Activated CD4-positive, alpha-beta memory T cell treated with anti-CD3 and anti-CD28 coated beads for 36 hours (primary cell): ENCODE measurements around the gene OLFML3. TPM values are rescaled to one million over a fixed set of nuclear protein-coding genes. Genes with fewer than 3 reads are reported as not detected.
"Not testable (repeated sequence)": the region's sequence is repeated elsewhere in the genome, so short reads cannot be mapped to it uniquely, and the experiment has no call there.

Experiments
- CTCF ChIA-PET: fragments of 350-600 bp; sonication (Branson Sonifier 250); formaldehyde crosslinking; loops from one replicate; lab custom pipeline; 2021; ENCODE audit warnings: antibody characterized with exemption, inconsistent platforms; lab: Charles Lee
- POLR2A ChIA-PET: fragments of 350-600 bp; sonication (Branson Sonifier 250); formaldehyde crosslinking; loops from one replicate; lab custom pipeline; 2021; ENCODE audit warnings: antibody characterized with exemption; lab: Charles Lee
- DNase-seq: peaks from one replicate; pipeline ENCODE4 v3.0.0-alpha.2; 2020
- H3K27ac Mint-ChIP-seq: one replicate; pipeline ENCODE4 v1.8.0; 2021; ENCODE audit warnings: mixed read lengths
- H3K27me3 Mint-ChIP-seq: one replicate; pipeline ENCODE4 v1.8.0; 2021; ENCODE audit warnings: mixed read lengths
- H3K36me3 Mint-ChIP-seq: one replicate; pipeline ENCODE4 v1.8.0; 2021; ENCODE audit warnings: mixed read lengths
- H3K4me1 Mint-ChIP-seq: one replicate; pipeline ENCODE4 v1.8.0; 2021; ENCODE audit warnings: low read depth, mixed read lengths
- H3K4me3 Mint-ChIP-seq: one replicate; pipeline ENCODE4 v1.8.0; 2021; ENCODE audit warnings: mild to moderate bottlenecking, mixed read lengths
- H3K9me3 Mint-ChIP-seq: one replicate; pipeline ENCODE4 v1.8.0; 2021; ENCODE audit warnings: mixed read lengths
- intact Hi-C: fragments of 100-400 bp; cut with micrococcal nuclease; formaldehyde crosslinking; loops from one replicate; pipeline ENCODE4 v1.15.1; 2023
- total RNA-seq, 2 experiments: library from RNA; stranded (reverse); gene quantifications; one replicate each; pipeline ENCODE4 v1.2.3, GENCODE V29; 2021

Gene OLFML3
- total RNA-seq, 2 experiments from 2014 or later, result 0.21 TPM; not detected in 1

GRCh38 chr1:113948151-113948550 lies 31.1 kb upstream of the OLFML3 start:
- H3K4me1 Mint-ChIP-seq, result peaks cover 63% of the 10 kb centered on the region
- POLR2A ChIA-PET, result interaction anchor here (1.7 to 4.5 kb wide), 2 partner anchors 19 to 32 kb away, joined by 3 to 36 read pairs; partner anchors contain the start of gene HIPK1
- DNase-seq, H3K27me3 Mint-ChIP-seq, H3K4me3 Mint-ChIP-seq, H3K9me3 Mint-ChIP-seq, intact Hi-C loops: not testable (repeated sequence)
- H3K36me3 Mint-ChIP-seq, result peaks cover 20% of the 10 kb centered on the region
- peak overlapping the region; percentile 74 for H3K27ac Mint-ChIP-seq
- CTCF ChIA-PET, result interaction anchor here (0.6 to 7.8 kb wide), 7 partner anchors 8 to 334 kb away, joined by 3 to 42 read pairs (median 3); partner anchors contain the start of gene HIPK1

GRCh38 chr1:113949007-113949406 lies 30.3 kb upstream of the OLFML3 start:
- intact Hi-C loops, result no loop called here
- ChIA-PET POLR2A (interaction anchor here (0.5 to 4.5 kb wide), 2 partner anchors 19 to 131 kb away, joined by 3 to 36 read pairs; partner anchors contain the start of gene HIPK1), CTCF (interaction anchor here (0.9 to 7.8 kb wide), 3 partner anchors 8 to 113 kb away, joined by 3 to 42 read pairs (median 14); partner anchors contain the start of gene HIPK1)
- DNase-seq, result no peak
- peak overlapping the region; percentile 8 for H3K27ac Mint-ChIP-seq
- peaks cover 62% of the 10 kb centered on the region for H3K4me1 Mint-ChIP-seq
- no peak overlapping the region for H3K4me3 Mint-ChIP-seq
- H3K36me3 Mint-ChIP-seq, result peaks cover 18% of the 10 kb centered on the region
- H3K9me3 Mint-ChIP-seq, result no peaks in the 10 kb centered on the region
- H3K27me3 Mint-ChIP-seq, result no peaks in the 10 kb centered on the region

- Mint-ChIP-seq H3K9me3 (no peaks in the 10 kb centered on the region), H3K4me3 (no peak overlapping the region), H3K36me3 (peaks cover 22% of the 10 kb centered on the region), H3K27ac (no peak overlapping the region), H3K4me1 (peaks cover 64% of the 10 kb centered on the region), H3K27me3 (no peaks in the 10 kb centered on the region)
- POLR2A ChIA-PET, result interaction anchor here (1.7 kb wide), 1 partner anchor 20 kb away, joined by 6 read pairs; no protein-coding TSS in a partner anchor
- CTCF ChIA-PET, result interaction anchor here (0.9 to 7.8 kb wide), 2 partner anchors 21 to 47 kb away, joined by 3 to 42 read pairs; partner anchors contain the start of gene HIPK1
- no peak for DNase-seq
- intact Hi-C loops, result no loop called here
These were observed 28.4 kb upstream of the OLFML3 start for GRCh38 chr1:113950908-113951307.

GRCh38 chr1:113951719-113952118 lies 27.6 kb upstream of the OLFML3 start:
- peaks cover 27% of the 10 kb centered on the region for H3K36me3 Mint-ChIP-seq
- H3K9me3 Mint-ChIP-seq, result no peaks in the 10 kb centered on the region
- no peak for DNase-seq
- peaks cover 58% of the 10 kb centered on the region for H3K4me1 Mint-ChIP-seq
- ChIA-PET CTCF (interaction anchor here (0.5 to 1.0 kb wide), 5 partner anchors 9 to 402 kb away, joined by 3 to 4 read pairs (median 3); no protein-coding TSS in a partner anchor), POLR2A (interaction anchor here (0.6 to 1.7 kb wide), 4 partner anchors 19 to 75 kb away, joined by 3 to 6 read pairs (median 3); partner anchors contain the start of gene OLFML3)
- intact Hi-C loops, result no loop called here
- no peak overlapping the region for H3K27ac Mint-ChIP-seq
- H3K4me3 Mint-ChIP-seq, result no peak overlapping the region
- no peaks in the 10 kb centered on the region for H3K27me3 Mint-ChIP-seq

GRCh38 chr1:113957984-113958383 lies 21.3 kb upstream of the OLFML3 start:
- DNase-seq, result no peak
- intact Hi-C loops, result no loop called here
- Mint-ChIP-seq H3K9me3 (no peaks in the 10 kb centered on the region), H3K4me3 (no peak overlapping the region), H3K36me3 (peaks cover 61% of the 10 kb centered on the region), H3K4me1 (peaks cover 21% of the 10 kb centered on the region), H3K27ac (no peak overlapping the region), H3K27me3 (no peaks in the 10 kb centered on the region)
- CTCF ChIA-PET, result interaction anchor here (1.0 kb wide), 1 partner anchor 21 kb away, joined by 3 read pairs; no protein-coding TSS in a partner anchor
- POLR2A ChIA-PET, result interaction anchor here (0.7 kb wide), 1 partner anchor 12 kb away, joined by 3 read pairs; no protein-coding TSS in a partner anchor

- CTCF ChIA-PET, result interaction anchor here (1.0 kb wide), 1 partner anchor 20 kb away, joined by 3 read pairs; no protein-coding TSS in a partner anchor
These were observed 20.6 kb upstream of the OLFML3 start for GRCh38 chr1:113958691-113959090.

GRCh38 chr1:113963281-113963906 lies 15.9 kb upstream of the OLFML3 start:
- DNase-seq, result no peak

More at GRCh38 chr1:113958691-113959090, 20.6 kb upstream of the OLFML3 start:
- Mint-ChIP-seq H3K27ac (no peak overlapping the region), H3K4me3 (no peak overlapping the region), H3K36me3 (peaks cover 66% of the 10 kb centered on the region), H3K9me3 (no peaks in the 10 kb centered on the region), H3K27me3 (no peaks in the 10 kb centered on the region), H3K4me1 (peaks cover 20% of the 10 kb centered on the region)
- intact Hi-C loops, result no loop called here
- DNase-seq, result no peak
- POLR2A ChIA-PET, result no interaction called here

GRCh38 chr1:113965703-113966412 lies 13.4 kb upstream of the OLFML3 start:
- POLR2A ChIA-PET, result no interaction called here
- no peak for DNase-seq
- Mint-ChIP-seq H3K27me3 (no peaks in the 10 kb centered on the region), H3K4me3 (no peak overlapping the region), H3K27ac (no peak overlapping the region), H3K9me3 (no peaks in the 10 kb centered on the region), H3K4me1 (peaks cover 1% of the 10 kb centered on the region), H3K36me3 (peaks cover 70% of the 10 kb centered on the region)
- intact Hi-C loops, result no loop called here
- CTCF ChIA-PET, result no interaction called here

More at GRCh38 chr1:113963281-113963906, 15.9 kb upstream of the OLFML3 start:
- ChIA-PET POLR2A (interaction anchor here (1.3 kb wide), 1 partner anchor 33 kb away, joined by 5 read pairs; no protein-coding TSS in a partner anchor), CTCF (interaction anchor here (0.6 to 2.9 kb wide), 6 partner anchors 11 to 127 kb away, joined by 3 to 14 read pairs (median 4); partner anchors contain the start of genes HIPK1 and OLFML3)
- Mint-ChIP-seq H3K36me3 (peaks cover 66% of the 10 kb centered on the region), H3K4me1 (no peaks in the 10 kb centered on the region), H3K4me3 (no peak overlapping the region), H3K9me3 (no peaks in the 10 kb centered on the region), H3K27ac (no peak overlapping the region), H3K27me3 (no peaks in the 10 kb centered on the region)
- intact Hi-C loops, result no loop called here

GRCh38 chr1:113972954-113973353 lies 6.3 kb upstream of the OLFML3 start:
- Mint-ChIP-seq H3K36me3 (peaks cover 56% of the 10 kb centered on the region), H3K9me3 (no peaks in the 10 kb centered on the region), H3K4me3 (no peak overlapping the region), H3K27ac (no peak overlapping the region), H3K4me1 (peaks cover 25% of the 10 kb centered on the region), H3K27me3 (no peaks in the 10 kb centered on the region)
- CTCF ChIA-PET, result no interaction called here
- intact Hi-C loops, result no loop called here
- POLR2A ChIA-PET, result no interaction called here
- DNase-seq, result no peak

- no peaks in the 10 kb centered on the region for H3K27me3 Mint-ChIP-seq
- CTCF ChIA-PET, result interaction anchor here (0.9 to 7.2 kb wide), 5 partner anchors 18 to 371 kb away, joined by 3 to 92 read pairs (median 3); no protein-coding TSS in a partner anchor
- H3K36me3 Mint-ChIP-seq, result peaks cover 36% of the 10 kb centered on the region
- intact Hi-C loops, result loop anchor here (5.0 kb wide), 3 partner anchors 43 to 367 kb away; no protein-coding TSS in a partner anchor
- DNase-seq, result peak; percentile 29
- no peak overlapping the region for H3K4me3 Mint-ChIP-seq
- peak overlapping the region; percentile 12 for H3K27ac Mint-ChIP-seq
- H3K9me3 Mint-ChIP-seq, result no peaks in the 10 kb centered on the region
- POLR2A ChIA-PET, result interaction anchor here (0.9 kb wide), 1 partner anchor 47 kb away, joined by 3 read pairs; the partner anchor contains the start of gene HIPK1
- H3K4me1 Mint-ChIP-seq, result peaks cover 33% of the 10 kb centered on the region
These were observed 3.9 kb upstream of the OLFML3 start for GRCh38 chr1:113975211-113975895.
